Activated naive CD8-positive, alpha-beta T cell treated with anti-CD3 and anti-CD28 coated beads, Interleukin-2, amount 10 ng/mL, durations not matched to agents 7 days and 5 days (primary cell): Measurements from ENCODE around the gene GLIS2. TPM values are rescaled to one million over a fixed set of nuclear protein-coding genes. Genes with fewer than 3 reads are reported as not detected.
"Not testable (repeated sequence)": the region's sequence is repeated elsewhere in the genome, so short reads cannot be mapped to it uniquely, and the experiment has no call there.

Experiments used
- ATAC-seq: fragments of 150-1000 bp; cut with Tn5 transposase; one replicate; pipeline ENCODE4 v1.10.0; 2021; ENCODE audit warnings: low read depth, moderate library complexity
- POLR2A ChIA-PET: fragments of 350-600 bp; sonication (Branson Sonifier 250); formaldehyde crosslinking; loops from one replicate; lab custom pipeline; 2021; ENCODE audit warnings: antibody characterized with exemption; lab: Charles Lee
- DNase-seq: peaks from one replicate; pipeline ENCODE4 v3.0.0; 2021
- H3K27ac Mint-ChIP-seq: one replicate; pipeline ENCODE4 v1.8.0; 2022; ENCODE audit warnings: mild to moderate bottlenecking, mixed read lengths
- H3K27me3 Mint-ChIP-seq: one replicate; pipeline ENCODE4 v1.8.0; 2022; ENCODE audit warnings: mild to moderate bottlenecking, moderate library complexity, mixed read lengths
- H3K36me3 Mint-ChIP-seq: one replicate; pipeline ENCODE4 v1.8.0; 2021; ENCODE audit warnings: mild to moderate bottlenecking, mixed read lengths
- H3K4me1 Mint-ChIP-seq: one replicate; pipeline ENCODE4 v1.8.0; 2021; ENCODE audit warnings: mixed read lengths
- H3K4me3 Mint-ChIP-seq: one replicate; pipeline ENCODE4 v1.8.0; 2022; ENCODE audit warnings: mild to moderate bottlenecking, moderate library complexity, mixed read lengths
- H3K9me3 Mint-ChIP-seq: one replicate; pipeline ENCODE4 v1.8.0; 2021; ENCODE audit warnings: mixed read lengths
- total RNA-seq, 2 experiments: library from RNA; stranded (reverse); gene quantifications; one replicate each; pipeline ENCODE4 v1.2.3, GENCODE V29; 2021

Gene GLIS2
- total RNA-seq, 2 experiments from 2014 or later, result 0.14 TPM

- POLR2A ChIA-PET, result no interaction called here
- H3K4me3 Mint-ChIP-seq, result no peak overlapping the region
- H3K4me1 Mint-ChIP-seq, result no peaks in the 10 kb centered on the region
- no peaks in the 10 kb centered on the region for H3K9me3 Mint-ChIP-seq
- DNase-seq (no peak), ATAC-seq (no peak)
- H3K27me3 Mint-ChIP-seq, result no peaks in the 10 kb centered on the region
- no peak overlapping the region for H3K27ac Mint-ChIP-seq
- peaks cover 2% of the 10 kb centered on the region for H3K36me3 Mint-ChIP-seq
Measured at GRCh38 chr16:4338125-4338582, 22.3 kb downstream of the GLIS2 start.

- Mint-ChIP-seq H3K36me3 (peaks cover 2% of the 10 kb centered on the region), H3K4me3 (no peak overlapping the region), H3K27ac (no peak overlapping the region), H3K27me3 (no peaks in the 10 kb centered on the region), H3K4me1 (no peaks in the 10 kb centered on the region), H3K9me3 (no peaks in the 10 kb centered on the region)
- ATAC-seq (no peak), DNase-seq (no peak)
- POLR2A ChIA-PET, result no interaction called here
Measured at GRCh38 chr16:4338712-4339299, 22.9 kb downstream of the GLIS2 start.

- POLR2A ChIA-PET, result no interaction called here
- Mint-ChIP-seq H3K4me3 (no peak overlapping the region), H3K27me3 (no peaks in the 10 kb centered on the region), H3K27ac (no peak overlapping the region), H3K9me3 (no peaks in the 10 kb centered on the region), H3K4me1 (no peaks in the 10 kb centered on the region), H3K36me3 (peaks cover 2% of the 10 kb centered on the region)
- DNase-seq (no peak), ATAC-seq (no peak)
Measured at GRCh38 chr16:4339455-4339854, 23.6 kb downstream of the GLIS2 start.

GRCh38 chr16:4339909-4340308 is 24.0 kb downstream of the GLIS2 start:
- Mint-ChIP-seq H3K36me3 (peaks cover 2% of the 10 kb centered on the region), H3K27me3 (no peaks in the 10 kb centered on the region), H3K9me3 (no peaks in the 10 kb centered on the region), H3K4me1 (no peaks in the 10 kb centered on the region), H3K27ac (no peak overlapping the region), H3K4me3 (no peak overlapping the region)
- DNase-seq (no peak), ATAC-seq (no peak)
- POLR2A ChIA-PET, result no interaction called here

GRCh38 chr16:4340443-4340842 is 24.6 kb downstream of the GLIS2 start:
- Mint-ChIP-seq H3K27ac (no peak overlapping the region), H3K4me3 (no peak overlapping the region), H3K36me3 (peaks cover 2% of the 10 kb centered on the region), H3K4me1 (no peaks in the 10 kb centered on the region), H3K9me3 (no peaks in the 10 kb centered on the region), H3K27me3 (no peaks in the 10 kb centered on the region)
- POLR2A ChIA-PET, result no interaction called here
- ATAC-seq (no peak), DNase-seq (no peak)

- Mint-ChIP-seq H3K27ac (no peak overlapping the region), H3K27me3 (no peaks in the 10 kb centered on the region), H3K4me1 (no peaks in the 10 kb centered on the region), H3K9me3 (no peaks in the 10 kb centered on the region), H3K36me3 (peaks cover 2% of the 10 kb centered on the region), H3K4me3 (no peak overlapping the region)
- no peak for ATAC-seq
- DNase-seq, result no peak
- POLR2A ChIA-PET, result no interaction called here
Measured at GRCh38 chr16:4341250-4341649, 25.4 kb downstream of the GLIS2 start.

GRCh38 chr16:4342866-4343744 is 27.2 kb downstream of the GLIS2 start:
- Mint-ChIP-seq H3K36me3 (peaks cover 2% of the 10 kb centered on the region), H3K4me1 (no peaks in the 10 kb centered on the region), H3K4me3 (no peak overlapping the region), H3K27ac (no peak overlapping the region), H3K27me3 (no peaks in the 10 kb centered on the region), H3K9me3 (no peaks in the 10 kb centered on the region)
- POLR2A ChIA-PET, result no interaction called here
- DNase-seq (no peak), ATAC-seq (no peak)

GRCh38 chr16:4344300-4344982 is 28.6 kb downstream of the GLIS2 start:
- H3K4me1 Mint-ChIP-seq, DNase-seq, H3K27me3 Mint-ChIP-seq, H3K9me3 Mint-ChIP-seq, POLR2A ChIA-PET, H3K36me3 Mint-ChIP-seq, H3K4me3 Mint-ChIP-seq, ATAC-seq: not testable (repeated sequence)
- H3K27ac Mint-ChIP-seq, result peak overlapping the region; percentile 9

- Mint-ChIP-seq H3K4me1 (peaks cover 3% of the 10 kb centered on the region), H3K9me3 (no peaks in the 10 kb centered on the region), H3K36me3 (peaks cover 3% of the 10 kb centered on the region), H3K4me3 (no peak overlapping the region), H3K27me3 (no peaks in the 10 kb centered on the region), H3K27ac (peak overlapping the region; percentile 9)
- ATAC-seq, result no peak
- POLR2A ChIA-PET, result interaction anchor here (2.0 kb wide), 1 partner anchor 38 kb away, joined by 6 read pairs; no protein-coding TSS in a partner anchor
- no peak for DNase-seq
Measured at GRCh38 chr16:4344983-4345835, 29.3 kb downstream of the GLIS2 start.

GRCh38 chr16:4345836-4346781 is 30.2 kb downstream of the GLIS2 start:
- POLR2A ChIA-PET, result interaction anchor here (0.6 to 2.0 kb wide), 3 partner anchors 39 to 173 kb away, joined by 3 to 6 read pairs (median 6); no protein-coding TSS in a partner anchor
- H3K36me3 Mint-ChIP-seq, result peaks cover 2% of the 10 kb centered on the region
- H3K27ac Mint-ChIP-seq, result peak overlapping the region; percentile 48
- ATAC-seq (no peak), DNase-seq (no peak)
- H3K27me3 Mint-ChIP-seq, result no peaks in the 10 kb centered on the region
- no peak overlapping the region for H3K4me3 Mint-ChIP-seq
- H3K4me1 Mint-ChIP-seq, result peaks cover 3% of the 10 kb centered on the region
- H3K9me3 Mint-ChIP-seq, result no peaks in the 10 kb centered on the region

- H3K27ac Mint-ChIP-seq, result no peak overlapping the region
- H3K4me1 Mint-ChIP-seq, result peaks cover 9% of the 10 kb centered on the region
- POLR2A ChIA-PET, result interaction anchor here (0.6 kb wide), 1 partner anchor 174 kb away, joined by 3 read pairs; no protein-coding TSS in a partner anchor
- H3K4me3 Mint-ChIP-seq, result no peak overlapping the region
- ATAC-seq, result no peak
- no peak for DNase-seq
- H3K27me3 Mint-ChIP-seq, result no peaks in the 10 kb centered on the region
- no peaks in the 10 kb centered on the region for H3K9me3 Mint-ChIP-seq
- H3K36me3 Mint-ChIP-seq, result peaks cover 2% of the 10 kb centered on the region
Measured at GRCh38 chr16:4347010-4347409, 31.1 kb downstream of the GLIS2 start.
